Measurements from ENCODE around the gene PRELID2.
"Not testable (repeated sequence)": the region's sequence is repeated elsewhere in the genome, so short reads cannot be mapped to it uniquely, and the experiment has no call there.

The PRELID2 gene

GRCh38 chr5:145729956-145730355 is 105.2 kb downstream of the PRELID2 start:
- not testable (repeated sequence) for DNase-seq

- DNase-seq = no peak
These were observed 111.6 kb downstream of the PRELID2 start for GRCh38 chr5:145723516-145723915.

GRCh38 chr5:145718956-145719355 is 116.2 kb downstream of the PRELID2 start:
- DNase-seq = no peak

- DNase-seq = no peak
These were observed 119.7 kb downstream of the PRELID2 start for GRCh38 chr5:145715412-145715811.

GRCh38 chr5:145712245-145712644 is 122.9 kb downstream of the PRELID2 start:
- DNase-seq = no peak

- DNase-seq = no peak
These were observed 123.7 kb downstream of the PRELID2 start for GRCh38 chr5:145711417-145711816.

Measured in NCI-H510A treated with DMSO at 0.1 percent for 48 hours (cell line).